ENCODE data around the gene TMEM225B.
"Not testable (repeated sequence)": the region's sequence is repeated elsewhere in the genome, so short reads cannot be mapped to it uniquely, and the experiment has no call there.

Gene TMEM225B

GRCh38 chr7:99579281-99579955 is 18.6 kb upstream of the TMEM225B start:
- DNase-seq (ENCODE audit: low read depth), result no peak

- no peak for DNase-seq (ENCODE audit: low read depth)
Measured at GRCh38 chr7:99579956-99580777, 17.9 kb upstream of the TMEM225B start.

GRCh38 chr7:99580778-99581332 is 17.2 kb upstream of the TMEM225B start:
- not testable (repeated sequence) for DNase-seq (ENCODE audit: low read depth)

GRCh38 chr7:99588868-99589267 is 9.2 kb upstream of the TMEM225B start:
- no peak for DNase-seq (ENCODE audit: low read depth)

- DNase-seq (ENCODE audit: low read depth), result no peak
Measured at GRCh38 chr7:99594948-99595745, 2.9 kb upstream of the TMEM225B start.

GRCh38 chr7:99596408-99596955 is 1.6 kb upstream of the TMEM225B start:
- no peak for DNase-seq (ENCODE audit: low read depth)

- DNase-seq (ENCODE audit: low read depth), result no peak
Measured at GRCh38 chr7:99599836-99600235, 1.8 kb downstream of the TMEM225B start.

- no peak for DNase-seq (ENCODE audit: low read depth)
Measured at GRCh38 chr7:99601656-99602310, 3.7 kb downstream of the TMEM225B start.

GRCh38 chr7:99605527-99605926 is 7.5 kb downstream of the TMEM225B start:
- no peak for DNase-seq (ENCODE audit: low read depth)

- DNase-seq (ENCODE audit: low read depth), result no peak
Measured at GRCh38 chr7:99606531-99606930, 8.5 kb downstream of the TMEM225B start.

GRCh38 chr7:99607548-99607947 is 9.5 kb downstream of the TMEM225B start:
- DNase-seq (ENCODE audit: low read depth), result no peak

- DNase-seq (ENCODE audit: low read depth), result no peak
Measured at GRCh38 chr7:99614495-99614894, 16.4 kb downstream of the TMEM225B start.

- DNase-seq (ENCODE audit: low read depth), result no peak
Measured at GRCh38 chr7:99615989-99616358, 17.9 kb downstream of the TMEM225B start.

- DNase-seq (ENCODE audit: low read depth), result peak; percentile 49
Measured at GRCh38 chr7:99616359-99617191, 18.5 kb downstream of the TMEM225B start, which contains the start of gene ZSCAN25. Gene ZSCAN25 (plus strand): TSS chr7:99616946. CDS start chr7:99619607, 2,661 bp downstream.

- no peak for DNase-seq (ENCODE audit: low read depth)
Measured at GRCh38 chr7:99617192-99617781, 19.2 kb downstream of the TMEM225B start.

- DNase-seq (ENCODE audit: low read depth), result peak; percentile 22
Measured at GRCh38 chr7:99618726-99619125, 20.7 kb downstream of the TMEM225B start.

GRCh38 chr7:99619571-99620130 is 21.6 kb downstream of the TMEM225B start:
- no peak for DNase-seq (ENCODE audit: low read depth)

- DNase-seq (ENCODE audit: low read depth), result no peak
Measured at GRCh38 chr7:99621271-99621670, 23.2 kb downstream of the TMEM225B start.

- no peak for DNase-seq (ENCODE audit: low read depth)
Measured at GRCh38 chr7:99622596-99622995, 24.5 kb downstream of the TMEM225B start.

Data from HS-5 (cell line).